ENCODE data around the gene ATP6V1E1. TPM values are rescaled to one million over a fixed set of nuclear protein-coding genes. Genes with fewer than 3 reads are reported as not detected.

ATP6V1E1 gene
- total and polyA plus RNA-seq, 9 of the 15 experiments (the other 6 are each of a cell fraction or from before 2014, with no cell fraction given), result 122 to 249 (median 179) TPM

DNA sequence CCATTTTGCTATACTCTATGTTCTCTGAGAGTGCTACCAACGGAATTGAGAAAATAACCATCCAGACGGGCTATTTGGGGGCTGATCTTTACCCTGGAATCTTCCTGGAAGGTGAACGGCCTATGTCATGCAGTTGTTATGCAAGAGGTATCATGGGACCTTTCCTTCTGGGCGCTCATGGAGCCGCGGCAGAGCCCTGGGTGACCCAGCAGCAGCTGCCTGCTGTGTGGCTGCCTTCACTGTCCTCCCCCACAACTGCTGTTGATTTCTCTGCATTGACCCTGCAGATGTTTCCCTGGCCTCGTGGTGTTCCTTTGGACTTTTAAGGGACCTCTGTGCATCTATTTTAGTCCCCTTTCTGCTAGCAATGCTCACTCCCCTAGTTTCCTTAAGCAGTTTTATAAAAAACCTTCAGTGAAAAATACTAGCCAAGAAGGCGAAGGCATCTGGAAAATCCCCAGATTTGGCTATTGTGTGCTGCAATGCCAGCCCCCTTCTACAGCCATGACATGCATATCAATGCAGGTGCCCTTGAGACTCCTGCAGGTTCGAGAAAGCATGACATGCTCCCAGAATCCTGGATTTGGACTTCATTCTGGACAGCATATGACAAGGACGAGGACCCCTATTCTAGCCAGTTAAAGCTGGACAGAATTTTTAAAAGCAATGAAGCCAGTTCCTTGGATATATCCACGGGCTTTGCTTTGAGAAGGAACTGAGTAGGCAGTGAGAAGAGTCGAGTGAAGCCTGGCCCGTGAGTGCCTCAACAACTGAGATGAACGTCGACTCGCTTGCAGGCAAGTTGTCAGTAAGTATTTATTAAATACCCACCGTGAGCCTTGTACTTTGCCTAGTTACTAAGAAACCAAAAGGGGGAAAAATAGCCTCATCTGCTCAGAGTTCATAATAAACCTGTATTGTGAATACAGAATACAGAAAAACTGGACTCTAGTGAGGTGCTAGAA lies 65.4 kb downstream of the ATP6V1E1 start, which contains the start of gene SLC25A18 (continued):
- TF ChIP-seq, protein P1, sequence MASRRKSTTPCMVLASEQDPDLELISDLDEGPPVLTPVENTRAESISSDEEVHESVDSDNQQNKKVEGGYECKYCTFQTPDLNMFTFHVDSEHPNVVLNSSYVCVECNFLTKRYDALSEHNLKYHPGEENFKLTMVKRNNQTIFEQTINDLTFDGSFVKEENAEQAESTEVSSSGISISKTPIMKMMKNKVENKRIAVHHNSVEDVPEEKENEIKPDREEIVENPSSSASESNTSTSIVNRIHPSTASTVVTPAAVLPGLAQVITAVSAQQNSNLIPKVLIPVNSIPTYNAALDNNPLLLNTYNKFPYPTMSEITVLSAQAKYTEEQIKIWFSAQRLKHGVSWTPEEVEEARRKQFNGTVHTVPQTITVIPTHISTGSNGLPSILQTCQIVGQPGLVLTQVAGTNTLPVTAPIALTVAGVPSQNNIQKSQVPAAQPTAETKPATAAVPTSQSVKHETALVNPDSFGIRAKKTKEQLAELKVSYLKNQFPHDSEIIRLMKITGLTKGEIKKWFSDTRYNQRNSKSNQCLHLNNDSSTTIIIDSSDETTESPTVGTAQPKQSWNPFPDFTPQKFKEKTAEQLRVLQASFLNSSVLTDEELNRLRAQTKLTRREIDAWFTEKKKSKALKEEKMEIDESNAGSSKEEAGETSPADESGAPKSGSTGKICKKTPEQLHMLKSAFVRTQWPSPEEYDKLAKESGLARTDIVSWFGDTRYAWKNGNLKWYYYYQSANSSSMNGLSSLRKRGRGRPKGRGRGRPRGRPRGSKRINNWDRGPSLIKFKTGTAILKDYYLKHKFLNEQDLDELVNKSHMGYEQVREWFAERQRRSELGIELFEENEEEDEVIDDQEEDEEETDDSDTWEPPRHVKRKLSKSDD (conservative IDR thresholded peaks at IDR 0.05; ENCODE audit: low read length), result no peak
- TF ChIP-seq ELF4 (CRISPR knock-in tag; IDR thresholded peaks at IDR 0.05) (0 out of 2 replicates have a peak, but pooled peaks have one; percentile 7), TCFL5 (CRISPR knock-in tag; conservative IDR thresholded peaks at IDR 0.05) (no peak), PHF20 (IDR thresholded peaks at IDR 0.05; ENCODE audit: partially characterized antibody) (no peak), MYBL2 (IDR thresholded peaks at IDR 0.05; ENCODE audit: low read depth) (no peak), MYBL2 (CRISPR knock-in tag; IDR thresholded peaks at IDR 0.05; ENCODE audit: borderline replicate concordance) (no peak), ATF7 (IDR thresholded peaks at IDR 0.05) (no peak), SIX5 (IDR thresholded peaks at IDR 0.05; ENCODE audit: borderline replicate concordance in 1 of 2, insufficient read depth in 1 of 2, low read depth in 1 of 2, low read length in 2 of 2) (no peak), CXXC5 (CRISPR knock-in tag; IDR thresholded peaks at IDR 0.05) (0 out of 2 replicates have a peak, but pooled peaks have one; percentile 32), JUN (IDR thresholded peaks at IDR 0.05; ENCODE audit: borderline replicate concordance, low read depth, low read length) (0 out of 2 replicates have a peak, but pooled peaks have one; percentile 22), JUN (CRISPR knock-in tag; IDR thresholded peaks at IDR 0.05; ENCODE audit: borderline replicate concordance) (no peak), ZNF3 (CRISPR knock-in tag; IDR thresholded peaks at IDR 0.05) (no peak), ZFP30 (CRISPR knock-in tag; IDR thresholded peaks at IDR 0.05; ENCODE audit: borderline replicate concordance) (no peak)
- TF ChIP-seq, protein P2, sequence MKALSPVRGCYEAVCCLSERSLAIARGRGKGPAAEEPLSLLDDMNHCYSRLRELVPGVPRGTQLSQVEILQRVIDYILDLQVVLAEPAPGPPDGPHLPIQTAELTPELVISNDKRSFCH (CRISPR knock-in tag; IDR thresholded peaks at IDR 0.05), result no peak
- TF ChIP-seq, protein P2 (tag; IDR thresholded peaks at IDR 0.05), result no peak
- TF ChIP-seq, protein P3, sequence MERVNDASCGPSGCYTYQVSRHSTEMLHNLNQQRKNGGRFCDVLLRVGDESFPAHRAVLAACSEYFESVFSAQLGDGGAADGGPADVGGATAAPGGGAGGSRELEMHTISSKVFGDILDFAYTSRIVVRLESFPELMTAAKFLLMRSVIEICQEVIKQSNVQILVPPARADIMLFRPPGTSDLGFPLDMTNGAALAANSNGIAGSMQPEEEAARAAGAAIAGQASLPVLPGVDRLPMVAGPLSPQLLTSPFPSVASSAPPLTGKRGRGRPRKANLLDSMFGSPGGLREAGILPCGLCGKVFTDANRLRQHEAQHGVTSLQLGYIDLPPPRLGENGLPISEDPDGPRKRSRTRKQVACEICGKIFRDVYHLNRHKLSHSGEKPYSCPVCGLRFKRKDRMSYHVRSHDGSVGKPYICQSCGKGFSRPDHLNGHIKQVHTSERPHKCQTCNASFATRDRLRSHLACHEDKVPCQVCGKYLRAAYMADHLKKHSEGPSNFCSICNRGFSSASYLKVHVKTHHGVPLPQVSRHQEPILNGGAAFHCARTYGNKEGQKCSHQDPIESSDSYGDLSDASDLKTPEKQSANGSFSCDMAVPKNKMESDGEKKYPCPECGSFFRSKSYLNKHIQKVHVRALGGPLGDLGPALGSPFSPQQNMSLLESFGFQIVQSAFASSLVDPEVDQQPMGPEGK (CRISPR knock-in tag; IDR thresholded peaks at IDR 0.05; ENCODE audit: borderline replicate concordance), result no peak
- TF ChIP-seq, protein P4, sequence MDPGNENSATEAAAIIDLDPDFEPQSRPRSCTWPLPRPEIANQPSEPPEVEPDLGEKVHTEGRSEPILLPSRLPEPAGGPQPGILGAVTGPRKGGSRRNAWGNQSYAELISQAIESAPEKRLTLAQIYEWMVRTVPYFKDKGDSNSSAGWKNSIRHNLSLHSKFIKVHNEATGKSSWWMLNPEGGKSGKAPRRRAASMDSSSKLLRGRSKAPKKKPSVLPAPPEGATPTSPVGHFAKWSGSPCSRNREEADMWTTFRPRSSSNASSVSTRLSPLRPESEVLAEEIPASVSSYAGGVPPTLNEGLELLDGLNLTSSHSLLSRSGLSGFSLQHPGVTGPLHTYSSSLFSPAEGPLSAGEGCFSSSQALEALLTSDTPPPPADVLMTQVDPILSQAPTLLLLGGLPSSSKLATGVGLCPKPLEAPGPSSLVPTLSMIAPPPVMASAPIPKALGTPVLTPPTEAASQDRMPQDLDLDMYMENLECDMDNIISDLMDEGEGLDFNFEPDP (CRISPR knock-in tag; IDR thresholded peaks at IDR 0.05), result no peak
- TF ChIP-seq, protein P5, sequence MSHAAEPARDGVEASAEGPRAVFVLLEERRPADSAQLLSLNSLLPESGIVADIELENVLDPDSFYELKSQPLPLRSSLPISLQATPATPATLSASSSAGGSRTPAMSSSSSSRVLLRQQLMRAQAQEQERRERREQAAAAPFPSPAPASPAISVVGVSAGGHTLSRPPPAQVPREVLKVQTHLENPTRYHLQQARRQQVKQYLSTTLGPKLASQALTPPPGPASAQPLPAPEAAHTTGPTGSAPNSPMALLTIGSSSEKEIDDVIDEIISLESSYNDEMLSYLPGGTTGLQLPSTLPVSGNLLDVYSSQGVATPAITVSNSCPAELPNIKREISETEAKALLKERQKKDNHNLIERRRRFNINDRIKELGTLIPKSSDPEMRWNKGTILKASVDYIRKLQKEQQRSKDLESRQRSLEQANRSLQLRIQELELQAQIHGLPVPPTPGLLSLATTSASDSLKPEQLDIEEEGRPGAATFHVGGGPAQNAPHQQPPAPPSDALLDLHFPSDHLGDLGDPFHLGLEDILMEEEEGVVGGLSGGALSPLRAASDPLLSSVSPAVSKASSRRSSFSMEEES (CRISPR knock-in tag; IDR thresholded peaks at IDR 0.05), result 0 out of 2 replicates have a peak, but pooled peaks have one; percentile 15
